H1 (cell line): ENCODE results near the gene RGS6. TPM values are rescaled to one million over a fixed set of nuclear protein-coding genes. Genes with fewer than 3 reads are reported as not detected.

Source experiments
- CTCF ChIA-PET: fragments of 300-600 bp; sonication (Branson Sonifier 250); formaldehyde crosslinking; loops from one replicate; lab custom pipeline; 2021; ENCODE audit not compliant: partially characterized antibody; lab: Charles Lee
- POLR2A ChIA-PET: fragments of 300-600 bp; sonication (Branson Sonifier 250); formaldehyde crosslinking; loops from one replicate; lab custom pipeline; 2021; ENCODE audit warnings: inconsistent platforms; ENCODE audit not compliant: partially characterized antibody; lab: Charles Lee
- DNase-seq, 2 experiments: peaks; one replicate each; pipeline versions ENCODE4 v3.0.0 to v3.0.0-alpha.2; 2010 to 2022; ENCODE audit warnings: low spot score in 2 of 2, low read depth in 1 of 2, mixed read lengths in 1 of 2
- FAIRE-seq: peaks from 2 replicates; lab custom pipeline; 2011; peaks lifted over from hg19 to GRCh38; lab: Jason Lieb, UNC
- H2AFZ ChIP-seq: 2 replicates; pipeline ENCODE4 v1.8.1; 2012; ENCODE audit warnings: low read length, inconsistent platforms
- H2AK5ac ChIP-seq: 2 replicates; pipeline ENCODE4 v1.6.1; 2013; ENCODE audit warnings: low read depth, low read length
- H2BK120ac ChIP-seq: replicated peaks from 2 replicates; pipeline ENCODE3; 2013; ENCODE audit warnings: low read depth, low read length, inconsistent platforms
- H2BK12ac ChIP-seq: 2 replicates; pipeline ENCODE4 v1.6.1; 2013; ENCODE audit warnings: low read depth, low read length
- H2BK15ac ChIP-seq: 2 replicates; pipeline ENCODE4 v1.6.1; 2013; ENCODE audit warnings: low read length
- H2BK20ac ChIP-seq: 2 replicates; pipeline ENCODE4 v1.6.1; 2013; ENCODE audit warnings: low read length
- H2BK5ac ChIP-seq: 2 replicates; pipeline ENCODE4 v1.6.1; 2013; ENCODE audit warnings: low read depth, low read length
- H3K14ac ChIP-seq: 2 replicates; pipeline ENCODE4 v1.6.1; 2013; ENCODE audit warnings: inconsistent platforms; ENCODE audit not compliant: insufficient read length
- H3K18ac ChIP-seq: 2 replicates; pipeline ENCODE4 v1.6.1; 2013; ENCODE audit warnings: low read length; ENCODE audit errors: extremely low read depth
- H3K23ac ChIP-seq: 2 replicates; pipeline ENCODE4 v1.6.1; 2013; ENCODE audit warnings: inconsistent platforms; ENCODE audit not compliant: insufficient read length
- H3K23me2 ChIP-seq: 2 replicates; pipeline ENCODE4 v1.6.1; 2013; ENCODE audit warnings: low read depth, low read length
- H3K27ac ChIP-seq: 2 replicates; pipeline ENCODE4 v1.6.1; 2011; ENCODE audit warnings: low read depth, low read length, inconsistent platforms
- H3K27me3 ChIP-seq, 4 experiments: replicated peaks in 1 of 4; 1 replicate in 1 of 4; 2 replicates in 3 of 4; pipeline versions ENCODE4 v1.6.1 to v1.8.1; 2011 to 2013; ENCODE audit warnings: low read length in 3 of 4, mild to moderate bottlenecking in 3 of 4, inconsistent platforms in 2 of 4, mixed read lengths in 2 of 4, moderate library complexity in 1 of 4; ENCODE audit not compliant: control insufficient read depth in 3 of 4, insufficient read depth in 3 of 4; ENCODE audit errors: extremely low read depth in 1 of 4
- H3K36me3 ChIP-seq, 4 experiments: 2 replicates each; pipeline versions ENCODE4 v1.6.1 to v1.8.1; 2011 to 2013; ENCODE audit warnings: mild to moderate bottlenecking in 4 of 4, low read length in 3 of 4, moderate library complexity in 2 of 4, control low read depth in 1 of 4, inconsistent platforms in 1 of 4; ENCODE audit not compliant: insufficient read depth in 4 of 4, control insufficient read depth in 2 of 4
- H3K4ac ChIP-seq: replicated peaks from 2 replicates; pipeline ENCODE3; 2013; ENCODE audit warnings: low read length, low read depth, mixed read lengths, inconsistent platforms; ENCODE audit not compliant: insufficient read length
- H3K4me1 ChIP-seq, 4 experiments: replicated peaks in 1 of 4; 1 replicate in 1 of 4; 2 replicates in 3 of 4; pipeline versions ENCODE4 v1.6.1 to v1.8.1; 2011 to 2013; ENCODE audit warnings: low read length in 3 of 4, inconsistent platforms in 2 of 4, mixed read lengths in 1 of 4; ENCODE audit not compliant: insufficient read depth in 4 of 4, control insufficient read depth in 3 of 4
- H3K4me2 ChIP-seq, 2 experiments: 2 replicates each; pipeline versions ENCODE4 v1.6.1 to v1.8.1; 2011 to 2013; ENCODE audit warnings: low read depth in 2 of 2, low read length in 2 of 2, control low read depth in 1 of 2, inconsistent platforms in 1 of 2, mild to moderate bottlenecking in 1 of 2; ENCODE audit not compliant: insufficient read depth in 1 of 2
- H3K4me3 ChIP-seq, 4 experiments: fragments of 200-600, 300-600 bp in 1 of 4; sonication (generic), shearing (Covaris generic), sonication (Bioruptor Twin) in 1 of 4; 2 replicates each; pipeline versions ENCODE4 v1.5.1 to v1.8.1; 2011 to 2016; ENCODE audit warnings: low read length in 4 of 4, low read depth in 3 of 4, control low read depth in 2 of 4, inconsistent platforms in 2 of 4, mild to moderate bottlenecking in 2 of 4, mixed read lengths in 1 of 4, moderate library complexity in 1 of 4; ENCODE audit not compliant: insufficient read depth in 2 of 4; ENCODE audit errors: extremely low read depth in 1 of 4
- H3K56ac ChIP-seq: replicated peaks from 2 replicates; pipeline ENCODE3; 2013; ENCODE audit warnings: low read depth, mild to moderate bottlenecking, mixed read lengths, low read length, inconsistent platforms; ENCODE audit not compliant: insufficient read length
- H3K79me1 ChIP-seq: 2 replicates; pipeline ENCODE4 v1.6.1; 2013; ENCODE audit warnings: low read depth, low read length, control low read depth
- H3K79me2 ChIP-seq, 2 experiments: 2 replicates each; pipeline versions ENCODE4 v1.6.1 to v1.8.1; 2012 to 2013; ENCODE audit warnings: low read length in 2 of 2, mild to moderate bottlenecking in 2 of 2, inconsistent platforms in 1 of 2; ENCODE audit not compliant: insufficient read depth in 2 of 2, control insufficient read depth in 1 of 2
- H3K9ac ChIP-seq, 4 experiments: replicated peaks in 1 of 4; 1 replicate in 1 of 4; 2 replicates in 3 of 4; pipeline versions ENCODE4 v1.6.1 to v1.8.1; 2011 to 2013; ENCODE audit warnings: low read depth in 3 of 4, low read length in 3 of 4, control low read depth in 2 of 4, mild to moderate bottlenecking in 2 of 4, moderate library complexity in 2 of 4, inconsistent platforms in 1 of 4; ENCODE audit errors: extremely low read depth in 1 of 4
- H3K9me3 ChIP-seq, 2 experiments: 2 replicates each; pipeline versions ENCODE4 v1.6.1 to v1.8.1; 2012 to 2013; ENCODE audit warnings: mild to moderate bottlenecking in 2 of 2, moderate library complexity in 2 of 2, control low read depth in 1 of 2, inconsistent platforms in 1 of 2, low read depth in 1 of 2, low read length in 1 of 2, mixed read lengths in 1 of 2; ENCODE audit not compliant: insufficient read depth in 2 of 2
- H4K20me1 ChIP-seq, 2 experiments: replicated peaks in 1 of 2; 2 replicates each; pipeline versions ENCODE3 to v1.8.1; 2011 to 2013; ENCODE audit warnings: inconsistent platforms in 2 of 2, low read length in 2 of 2, mild to moderate bottlenecking in 1 of 2; ENCODE audit not compliant: insufficient read depth in 2 of 2, control insufficient read depth in 1 of 2
- H4K5ac ChIP-seq: 2 replicates; pipeline ENCODE4 v1.6.1; 2013; ENCODE audit warnings: low read length, low read depth, mixed read lengths, inconsistent platforms; ENCODE audit not compliant: insufficient read length
- H4K8ac ChIP-seq: 2 replicates; pipeline ENCODE4 v1.8.0; 2013; ENCODE audit warnings: mild to moderate bottlenecking, moderate library complexity, low read length, inconsistent platforms; ENCODE audit not compliant: insufficient read depth; ENCODE audit errors: extremely low read depth
- H4K91ac ChIP-seq: replicated peaks from 2 replicates; pipeline ENCODE3; 2013; ENCODE audit warnings: low read length, mixed read lengths, inconsistent platforms; ENCODE audit not compliant: insufficient read length
- BCL11A ChIP-seq, 2 experiments: IDR thresholded peaks; one replicate each; pipeline ENCODE4 v1.6.1; 2011; ENCODE audit warnings: low read depth in 2 of 2, low read length in 2 of 2, mild to moderate bottlenecking in 2 of 2
- GTF2F1 ChIP-seq: IDR thresholded peaks from 2 replicates; pipeline ENCODE4 v1.6.1; 2012; ENCODE audit warnings: low read depth, low read length, improper control_type of control experiment, borderline replicate concordance
- SP1 ChIP-seq: IDR thresholded peaks from 2 replicates; pipeline ENCODE4 v1.6.1; 2011; ENCODE audit warnings: low read depth, low read length
- SP2 ChIP-seq: IDR thresholded peaks from 2 replicates; pipeline ENCODE4 v1.6.1; 2012; ENCODE audit warnings: mild to moderate bottlenecking, low read length, inconsistent platforms
- TAF7 ChIP-seq: optimal IDR thresholded peaks from 2 replicates; pipeline ENCODE3; 2011; ENCODE audit warnings: low read depth, mild to moderate bottlenecking, inconsistent platforms, low read length, moderate library complexity, borderline replicate concordance
- TCF12 ChIP-seq: IDR thresholded peaks from 2 replicates; pipeline ENCODE4 v1.6.1; 2011; ENCODE audit warnings: low read depth, mild to moderate bottlenecking, low read length
- ZNF274 ChIP-seq: IDR thresholded peaks from 2 replicates; pipeline ENCODE4 v1.7.0; 2012; ENCODE audit warnings: low read length, borderline replicate concordance; ENCODE audit errors: extremely low read depth
- WGBS, 2 experiments: shearing (Covaris generic) in 1 of 2; methylation state at CpG; one replicate each; pipeline versions ENCODE4 v1.1.6 to v1.1.7; 2013 to 2015; ENCODE audit warnings: low lambda C conversion rate in 2 of 2, mixed read lengths in 2 of 2, inconsistent platforms in 1 of 2, low coverage in 1 of 2, missing lambda C conversion rate in 1 of 2; ENCODE audit not compliant: insufficient replicate concordance in 2 of 2, insufficient coverage in 1 of 2, insufficient read length in 1 of 2; ENCODE audit errors: extremely low coverage in 1 of 2, missing lambda C conversion rate in 1 of 2; 5-methylcytosine and 5-hydroxymethylcytosine counted together
- polyA plus RNA-seq, 7 experiments: library from polyadenylated mRNA; depleted of rRNA in 3 of 7; stranded (reverse) in 5 of 7; unstranded in 2 of 7; fragments of >200 nt in 5 of 7; fragments of 200-250 nt in 2 of 7; gene quantifications; 1 replicate in 5 of 7; 2 replicates in 1 of 7; 4 replicates in 1 of 7; pipeline versions ENCODE4 v1.2.1 to v1.2.3, GENCODE V29; 2011 to 2013; ENCODE audit warnings: missing spikeins in 2 of 7, mixed read lengths in 2 of 7
- total RNA-seq: library from RNA; stranded (reverse); fragmentation: NEBNext Ultra II Directional; extraction: Animal tissue kit (Norgen Biotek cat#: 25700); gene quantifications from 2 replicates; pipeline ENCODE4 v1.2.1, GENCODE V29; 2021
- TF ChIP-seq, protein P1 (sequence below): IDR thresholded peaks from 2 replicates; pipeline ENCODE4 v1.6.1; 2011; ENCODE audit warnings: low read length, improper control_type of control experiment
- TF ChIP-seq, protein P2 (sequence below), 3 experiments: IDR thresholded peaks; 1 replicate in 2 of 3; 2 replicates in 1 of 3; pipeline versions ENCODE4 v1.5.1 to v1.6.1; 2011; ENCODE audit warnings: low read length in 3 of 3, mild to moderate bottlenecking in 3 of 3, inconsistent platforms in 2 of 3, low read depth in 1 of 3, moderate library complexity in 1 of 3; ENCODE audit not compliant: insufficient read depth in 1 of 3; ENCODE audit errors: control extremely low read depth in 1 of 3

RGS6 gene
- total and polyA plus RNA-seq, 2 of the 8 experiments (the other 6 are each of a cell fraction or from before 2014, with no cell fraction given), result 0.26 to 1.1 TPM

DNA sequence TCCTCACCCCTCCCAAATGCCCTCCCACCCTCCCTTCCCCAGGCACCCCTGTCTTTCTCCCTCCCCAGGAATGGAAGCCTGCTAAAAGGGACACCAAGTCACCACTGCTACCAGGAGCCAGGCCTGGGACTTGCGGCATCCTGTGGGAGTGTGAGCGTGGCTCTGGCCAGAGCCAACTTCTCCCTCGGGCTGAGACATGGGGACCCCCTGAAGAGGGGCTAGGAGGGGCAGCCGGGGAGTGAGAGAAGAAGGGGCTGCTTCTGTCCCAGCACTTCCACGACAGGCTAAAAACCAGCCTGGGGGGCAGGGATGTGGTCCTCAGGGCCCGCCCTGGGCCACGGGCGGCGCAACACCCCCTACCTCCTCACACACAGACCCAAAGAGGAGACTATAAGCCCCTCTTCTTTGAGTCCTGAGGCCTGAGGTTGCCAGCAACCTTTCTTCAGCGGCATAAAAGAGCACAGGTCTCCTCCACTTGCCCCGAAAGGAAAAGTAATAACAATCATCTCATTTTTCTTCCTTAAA, 682.7 kb downstream of the RGS6 start:
- H2AK5ac ChIP-seq, result no peak overlapping the region
- no peak overlapping the region for H2BK5ac ChIP-seq
- H4K91ac ChIP-seq, result no peak overlapping the region
- no peaks in the 10 kb centered on the region for H3K79me2 ChIP-seq
- no peak overlapping the region for H4K5ac ChIP-seq
- 77% methylated on average over 9 of the region's 11 CpGs; no CpG with 5 or more reads in 1 of the 2 experiments for WGBS, 2 experiments
- no peak overlapping the region for H3K9ac ChIP-seq
- H3K23me2 ChIP-seq, result no peaks in the 10 kb centered on the region
- H2AFZ ChIP-seq, result no peak overlapping the region
- POLR2A ChIA-PET, result no interaction called here
- no peaks in the 10 kb centered on the region for H4K20me1 ChIP-seq
- no peak overlapping the region for H3K4me3 ChIP-seq
- no peak overlapping the region for H2BK12ac ChIP-seq
- CTCF ChIA-PET, result no interaction called here
- no peaks in the 10 kb centered on the region for H3K9me3 ChIP-seq
- H2BK120ac ChIP-seq, result no peak overlapping the region
- H3K36me3 ChIP-seq, result no peaks in the 10 kb centered on the region
- H3K14ac ChIP-seq, result no peak overlapping the region
- H3K23ac ChIP-seq, result no peak overlapping the region
- H2BK15ac ChIP-seq, result no peak overlapping the region
- FAIRE-seq (no peak), DNase-seq (peak in 1 of 2 experiments; percentile 33)
- H3K4me1 ChIP-seq, result peaks cover 0 to 4% (median 2%) of the 10 kb centered on the region in 4 experiments; a peak in 3 of 7 replicates
- H3K4ac ChIP-seq, result no peak overlapping the region
- H3K18ac ChIP-seq, result no peak overlapping the region
- H2BK20ac ChIP-seq, result no peak overlapping the region
- no peak overlapping the region for H4K8ac ChIP-seq
- no peaks in the 10 kb centered on the region; a peak in 1 of 7 replicates for H3K27me3 ChIP-seq
- no peak for TF ChIP-seq TAF7
- no peak for TF ChIP-seq GTF2F1
- TF ChIP-seq, protein P1, sequence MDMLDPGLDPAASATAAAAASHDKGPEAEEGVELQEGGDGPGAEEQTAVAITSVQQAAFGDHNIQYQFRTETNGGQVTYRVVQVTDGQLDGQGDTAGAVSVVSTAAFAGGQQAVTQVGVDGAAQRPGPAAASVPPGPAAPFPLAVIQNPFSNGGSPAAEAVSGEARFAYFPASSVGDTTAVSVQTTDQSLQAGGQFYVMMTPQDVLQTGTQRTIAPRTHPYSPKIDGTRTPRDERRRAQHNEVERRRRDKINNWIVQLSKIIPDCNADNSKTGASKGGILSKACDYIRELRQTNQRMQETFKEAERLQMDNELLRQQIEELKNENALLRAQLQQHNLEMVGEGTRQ, result no peak
- TF ChIP-seq BCL11A (IDR thresholded peaks at IDR 0.05; ENCODE audit: low read depth in 2 of 2, low read length in 2 of 2), result no peak
- TF ChIP-seq SP2, result no peak
- no peak for TF ChIP-seq SP1
- no peak for TF ChIP-seq ZNF274
- TF ChIP-seq TCF12, result no peak
- TF ChIP-seq, protein P2, sequence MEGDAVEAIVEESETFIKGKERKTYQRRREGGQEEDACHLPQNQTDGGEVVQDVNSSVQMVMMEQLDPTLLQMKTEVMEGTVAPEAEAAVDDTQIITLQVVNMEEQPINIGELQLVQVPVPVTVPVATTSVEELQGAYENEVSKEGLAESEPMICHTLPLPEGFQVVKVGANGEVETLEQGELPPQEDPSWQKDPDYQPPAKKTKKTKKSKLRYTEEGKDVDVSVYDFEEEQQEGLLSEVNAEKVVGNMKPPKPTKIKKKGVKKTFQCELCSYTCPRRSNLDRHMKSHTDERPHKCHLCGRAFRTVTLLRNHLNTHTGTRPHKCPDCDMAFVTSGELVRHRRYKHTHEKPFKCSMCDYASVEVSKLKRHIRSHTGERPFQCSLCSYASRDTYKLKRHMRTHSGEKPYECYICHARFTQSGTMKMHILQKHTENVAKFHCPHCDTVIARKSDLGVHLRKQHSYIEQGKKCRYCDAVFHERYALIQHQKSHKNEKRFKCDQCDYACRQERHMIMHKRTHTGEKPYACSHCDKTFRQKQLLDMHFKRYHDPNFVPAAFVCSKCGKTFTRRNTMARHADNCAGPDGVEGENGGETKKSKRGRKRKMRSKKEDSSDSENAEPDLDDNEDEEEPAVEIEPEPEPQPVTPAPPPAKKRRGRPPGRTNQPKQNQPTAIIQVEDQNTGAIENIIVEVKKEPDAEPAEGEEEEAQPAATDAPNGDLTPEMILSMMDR (IDR thresholded peaks at IDR 0.05; ENCODE audit: control extremely low read depth in 1 of 3, insufficient read depth in 1 of 3, low read depth in 1 of 3, low read length in 3 of 3), result no peak
- H3K56ac ChIP-seq, result no peak overlapping the region
- no peaks in the 10 kb centered on the region for H3K79me1 ChIP-seq
- no peak overlapping the region for H3K4me2 ChIP-seq
- no peak overlapping the region for H3K27ac ChIP-seq
